ENCODE data around the gene CCR1.
A peak's percentile ranks its signal among the peaks of the same experiment; 100 is the strongest.

Gene CCR1

GRCh38 chr3:46208167-46208704 lies at the start of gene CCR1:
Gene CCR1, minus strand, starts transcription at chr3:46208313. Its CDS starts 4,000 bp downstream, at chr3:46204313.
- DNase-seq (ENCODE audit: low read depth in 1 of 2, low spot score in 1 of 2): peak in 1 of 2 donors; percentile 10

GRCh38 chr3:46252980-46253379 lies 44.9 kb upstream of the CCR1 start:
- no peak for DNase-seq (ENCODE audit: low read depth in 1 of 2, low spot score in 1 of 2)

GRCh38 chr3:46245146-46245545 lies 37.0 kb upstream of the CCR1 start:
- no peak for DNase-seq (ENCODE audit: low read depth in 1 of 2, low spot score in 1 of 2)

GRCh38 chr3:46243560-46243959 lies 35.4 kb upstream of the CCR1 start:
- DNase-seq (ENCODE audit: low read depth in 1 of 2, low spot score in 1 of 2): no peak

GRCh38 chr3:46242120-46242519 lies 34.0 kb upstream of the CCR1 start, which contains the start of gene CCR3:
Gene CCR3, plus strand, starts transcription at chr3:46242460. Its CDS starts 22,699 bp downstream, at chr3:46265159.
- DNase-seq (ENCODE audit: low read depth in 1 of 2, low spot score in 1 of 2): no peak

GRCh38 chr3:46239952-46240351 lies 31.8 kb upstream of the CCR1 start:
- DNase-seq (ENCODE audit: low read depth in 1 of 2, low spot score in 1 of 2): no peak

GRCh38 chr3:46239301-46239938 lies 31.3 kb upstream of the CCR1 start:
- DNase-seq (ENCODE audit: low read depth in 1 of 2, low spot score in 1 of 2): no peak

- no peak for DNase-seq (ENCODE audit: low read depth in 1 of 2, low spot score in 1 of 2)
These were observed 30.3 kb upstream of the CCR1 start for GRCh38 chr3:46238386-46238785.

- no peak for DNase-seq (ENCODE audit: low read depth in 1 of 2, low spot score in 1 of 2)
These were observed 28.4 kb upstream of the CCR1 start for GRCh38 chr3:46236294-46237054.

- DNase-seq (ENCODE audit: low read depth in 1 of 2, low spot score in 1 of 2): no peak
These were observed 27.3 kb upstream of the CCR1 start for GRCh38 chr3:46235425-46235824.

- no peak for DNase-seq (ENCODE audit: low read depth in 1 of 2, low spot score in 1 of 2)
These were observed 25.1 kb upstream of the CCR1 start for GRCh38 chr3:46233194-46233593.

- DNase-seq (ENCODE audit: low read depth in 1 of 2, low spot score in 1 of 2): no peak
These were observed 23.2 kb upstream of the CCR1 start for GRCh38 chr3:46231323-46231722.

- DNase-seq (ENCODE audit: low read depth in 1 of 2, low spot score in 1 of 2): no peak
These were observed 20.4 kb upstream of the CCR1 start for GRCh38 chr3:46228260-46229242.

- no peak for DNase-seq (ENCODE audit: low read depth in 1 of 2, low spot score in 1 of 2)
These were observed 14.5 kb upstream of the CCR1 start for GRCh38 chr3:46222435-46223161.

- DNase-seq (ENCODE audit: low read depth in 1 of 2, low spot score in 1 of 2): no peak
These were observed 13.8 kb upstream of the CCR1 start for GRCh38 chr3:46221938-46222337.

- DNase-seq (ENCODE audit: low read depth in 1 of 2, low spot score in 1 of 2): no peak
These were observed 13.3 kb upstream of the CCR1 start for GRCh38 chr3:46221391-46221790.

- DNase-seq (ENCODE audit: low read depth in 1 of 2, low spot score in 1 of 2): no peak
These were observed 10.1 kb upstream of the CCR1 start for GRCh38 chr3:46218196-46218709.

- no peak for DNase-seq (ENCODE audit: low read depth in 1 of 2, low spot score in 1 of 2)
These were observed 7.8 kb upstream of the CCR1 start for GRCh38 chr3:46215810-46216414.

GRCh38 chr3:46214751-46215352 lies 6.7 kb upstream of the CCR1 start:
- DNase-seq (ENCODE audit: low read depth in 1 of 2, low spot score in 1 of 2): no peak

Data from activated CD4-positive, alpha-beta T cell treated with anti-CD3 and anti-CD28 coated beads, Interleukin-2, amount 50 U/mL, for 24 hours (primary cell).